ENCODE data around the gene ZSWIM6.

DNA sequence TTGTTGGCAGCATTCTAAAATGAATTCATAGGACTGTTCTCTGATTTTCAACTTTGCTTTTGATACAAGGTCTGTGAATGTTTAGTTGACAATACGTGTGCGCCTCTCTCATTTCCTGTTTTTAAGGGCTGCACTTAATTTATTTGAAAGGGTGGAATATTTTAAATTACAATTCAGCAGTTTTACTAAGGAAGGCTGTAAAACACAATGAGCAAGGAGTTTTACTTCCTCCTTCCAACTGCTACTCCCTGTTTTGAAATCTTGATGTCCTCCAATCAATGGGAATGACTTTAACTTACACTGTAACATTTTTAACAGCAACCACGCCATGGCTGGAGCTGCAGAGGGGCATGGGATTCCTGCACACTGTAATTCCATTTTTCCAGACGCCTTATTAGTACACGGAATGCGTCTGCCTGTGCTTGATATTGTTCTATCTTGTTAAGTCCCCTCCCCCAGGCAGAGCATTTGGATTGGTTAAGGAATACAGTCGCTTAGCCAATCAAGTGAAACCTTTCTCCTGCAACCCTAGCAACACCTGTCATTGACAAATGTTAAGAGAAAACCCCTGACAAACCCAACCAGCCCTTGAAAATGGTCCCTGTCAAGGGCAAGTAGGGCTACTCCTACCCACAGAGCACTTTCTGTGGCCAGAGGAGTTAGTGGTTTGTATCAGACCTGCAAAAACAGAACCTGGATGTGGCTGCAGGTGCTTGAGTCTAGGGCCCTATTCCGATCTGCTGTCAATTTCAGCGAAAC is 12.5 kb upstream of the ZSWIM6 start:
- TF ChIP-seq CTCF (IDR thresholded peaks at IDR 0.05) (no peak), POLR2A (IDR thresholded peaks at IDR 0.05) (no peak)
